ENCODE data around the gene BHLHE23. TPM values are rescaled to one million over a fixed set of nuclear protein-coding genes. Genes with fewer than 3 reads are reported as not detected.
A peak's percentile ranks its signal among the peaks of the same experiment; 100 is the strongest.

Gene BHLHE23
- total RNA-seq = not detected in 3 replicates

GRCh38 chr20:63006540-63007359 lies at the start of gene BHLHE23:
Gene BHLHE23 (minus strand): TSS chr20:63006964. CDS start chr20:63006774, 190 bp downstream.
- no peak for DNase-seq (ENCODE audit: low spot score in 2 of 2, unreplicated experiment in 2 of 2)

GRCh38 chr20:63055575-63056235 lies 48.9 kb upstream of the BHLHE23 start:
- Mint-ChIP-seq H3K4me1 (no peaks in the 10 kb centered on the region), H3K4me3 (no peak overlapping the region), H3K27me3 (ENCODE audit: low read depth) (peaks cover 34% of the 10 kb centered on the region), H3K27ac (no peak overlapping the region), H3K36me3 (no peaks in the 10 kb centered on the region), H3K9me3 (no peaks in the 10 kb centered on the region)
- no peak for TF ChIP-seq CTCF (IDR thresholded peaks at IDR 0.05; ENCODE audit: unreplicated experiment)
- no peak for DNase-seq (ENCODE audit: low spot score in 2 of 2, unreplicated experiment in 2 of 2)

More at GRCh38 chr20:63006540-63007359, at the start of gene BHLHE23:
- peak within 1 kb of the TSS; percentile 45 for H3K4me3 Mint-ChIP-seq
- peaks cover 7% of the 10 kb centered on the region for H3K4me1 Mint-ChIP-seq
- TF ChIP-seq CTCF (IDR thresholded peaks at IDR 0.05; ENCODE audit: unreplicated experiment) = no peak
- no peak within 1 kb of the TSS for H3K27ac Mint-ChIP-seq
- no peaks in the 10 kb centered on the region for H3K9me3 Mint-ChIP-seq
- H3K27me3 Mint-ChIP-seq (ENCODE audit: low read depth) = peaks cover 88% of the 10 kb centered on the region
- no peaks in the 10 kb centered on the region for H3K36me3 Mint-ChIP-seq

- H3K4me3 Mint-ChIP-seq = no peak overlapping the region
These were observed 48.0 kb upstream of the BHLHE23 start for GRCh38 chr20:63054681-63055240.

GRCh38 chr20:63054103-63054474 lies 47.3 kb upstream of the BHLHE23 start:
- H3K4me1 Mint-ChIP-seq = no peaks in the 10 kb centered on the region
- no peak for DNase-seq (ENCODE audit: low spot score in 2 of 2, unreplicated experiment in 2 of 2)
- H3K27me3 Mint-ChIP-seq (ENCODE audit: low read depth) = peaks cover 24% of the 10 kb centered on the region
- no peak overlapping the region for H3K27ac Mint-ChIP-seq
- no peaks in the 10 kb centered on the region for H3K9me3 Mint-ChIP-seq
- no peak for TF ChIP-seq CTCF (IDR thresholded peaks at IDR 0.05; ENCODE audit: unreplicated experiment)
- H3K4me3 Mint-ChIP-seq = no peak overlapping the region
- no peaks in the 10 kb centered on the region for H3K36me3 Mint-ChIP-seq

More at GRCh38 chr20:63054681-63055240, 48.0 kb upstream of the BHLHE23 start:
- peaks cover 30% of the 10 kb centered on the region for H3K27me3 Mint-ChIP-seq (ENCODE audit: low read depth)
- no peaks in the 10 kb centered on the region for H3K36me3 Mint-ChIP-seq
- no peak overlapping the region for H3K27ac Mint-ChIP-seq
- no peak for DNase-seq (ENCODE audit: low spot score in 2 of 2, unreplicated experiment in 2 of 2)
- TF ChIP-seq CTCF (IDR thresholded peaks at IDR 0.05; ENCODE audit: unreplicated experiment) = no peak
- H3K9me3 Mint-ChIP-seq = no peaks in the 10 kb centered on the region
- no peaks in the 10 kb centered on the region for H3K4me1 Mint-ChIP-seq

GRCh38 chr20:63053432-63054102 lies 46.8 kb upstream of the BHLHE23 start:
- H3K9me3 Mint-ChIP-seq = no peaks in the 10 kb centered on the region

More at GRCh38 chr20:63053432-63054102, 46.8 kb upstream of the BHLHE23 start:
- Mint-ChIP-seq H3K36me3 (no peaks in the 10 kb centered on the region), H3K27ac (no peak overlapping the region), H3K4me3 (no peak overlapping the region), H3K27me3 (ENCODE audit: low read depth) (peaks cover 24% of the 10 kb centered on the region), H3K4me1 (no peaks in the 10 kb centered on the region)
- DNase-seq (ENCODE audit: low spot score in 2 of 2, unreplicated experiment in 2 of 2) = no peak
- no peak for TF ChIP-seq CTCF (IDR thresholded peaks at IDR 0.05; ENCODE audit: unreplicated experiment)
